Gastroesophageal sphincter (tissue), 4 donors: ENCODE measurements around the gene RFPL3. TPM values are rescaled to one million over a fixed set of nuclear protein-coding genes. Genes with fewer than 3 reads are reported as not detected.
"Not testable (repeated sequence)": the region's sequence is repeated elsewhere in the genome, so short reads cannot be mapped to it uniquely, and the experiment has no call there.

Experiments used
- ATAC-seq: fragments of 150-250 bp; one replicate; pipeline ENCODE4 v1.9.1; 2016; ENCODE audit warnings: mild to moderate bottlenecking, moderate library complexity
- H3K27ac ChIP-seq, 4 donors: fragments of 200-600 bp; sonication (generic) in 3 of 4; 1 replicate in 3 of 4; 2 replicates in 1 of 4; pipeline ENCODE4 v1.5.1; 2016 to 2019
- H3K27me3 ChIP-seq: fragments of 200-600 bp; sonication (generic); one replicate; pipeline ENCODE4 v1.5.1; 2019
- H3K36me3 ChIP-seq, 2 donors: fragments of 200-600 bp; sonication (generic); one replicate each; pipeline ENCODE4 v1.5.1; 2019; ENCODE audit warnings: control low read depth in 1 of 2
- H3K4me1 ChIP-seq, 3 donors: fragments of 200-600 bp; sonication (generic); 1 replicate in 2 of 3; 2 replicates in 1 of 3; pipeline ENCODE4 v1.5.1; 2016 to 2019; ENCODE audit warnings: control low read depth in 2 of 3
- H3K4me3 ChIP-seq, 2 donors: fragments of 200-600 bp; sonication (generic); one replicate each; pipeline ENCODE4 v1.5.1; 2019; ENCODE audit warnings: mild to moderate bottlenecking in 1 of 2, moderate library complexity in 1 of 2
- H3K9me3 ChIP-seq, 3 donors: fragments of 200-600 bp; sonication (generic); one replicate each; pipeline ENCODE4 v1.5.1; 2017 to 2019; ENCODE audit warnings: control low read depth in 2 of 3
- EP300 ChIP-seq: sonication (generic); formaldehyde crosslinking; IDR thresholded peaks from one replicate; pipeline ENCODE4 v1.6.1; 2017; ENCODE audit warnings: antibody characterized with exemption, mild to moderate bottlenecking
- POLR2A ChIP-seq, 2 donors: fragments of 450-650 bp; IDR thresholded peaks; one replicate each; pipeline ENCODE4 v1.6.1; 2017; ENCODE audit warnings: antibody characterized with exemption in 2 of 2, mild to moderate bottlenecking in 2 of 2, moderate library complexity in 1 of 2
- POLR2AphosphoS5 ChIP-seq: sonication (generic); formaldehyde crosslinking; IDR thresholded peaks from one replicate; pipeline ENCODE4 v1.6.1; 2017; ENCODE audit warnings: antibody characterized with exemption
- WGBS, 2 donors: methylation state at CpG; one replicate each; pipeline ENCODE4 v1.1.5; 2018; ENCODE audit warnings: low coverage in 1 of 2; 5-methylcytosine and 5-hydroxymethylcytosine counted together
- total RNA-seq, 4 donors: library from RNA; depleted of rRNA; stranded (reverse); fragments of >200 nt; gene quantifications; one replicate each; pipeline ENCODE4 v1.1.0, GENCODE V29; 2016
- TF ChIP-seq, protein P1 (sequence below), 4 experiments: fragments of 200-600 bp in 2 of 4; fragments of 450-650 bp in 2 of 4; sonication (generic) in 1 of 4; IDR thresholded peaks; one replicate each; pipeline ENCODE4 v1.5.1; 2017 to 2019; ENCODE audit warnings: antibody characterized with exemption in 4 of 4, mild to moderate bottlenecking in 2 of 4, moderate library complexity in 2 of 4

The RFPL3 gene
- total RNA-seq, 4 donors from 2014 or later = not detected

GRCh38 chr22:32336121-32336603 lies 21.5 kb upstream of the RFPL3 start:
- 52 to 57% methylated on average over 4 to 11 of the region's 13 CpGs for WGBS, 2 donors
- no peak for ATAC-seq
- H3K27me3 ChIP-seq = peaks cover 57% of the 10 kb centered on the region
- no peaks in the 10 kb centered on the region for H3K9me3 ChIP-seq
- TF ChIP-seq POLR2A (IDR thresholded peaks at IDR 0.05) (no peak), POLR2AphosphoS5 (no peak), EP300 (no peak)
- TF ChIP-seq, protein P1, sequence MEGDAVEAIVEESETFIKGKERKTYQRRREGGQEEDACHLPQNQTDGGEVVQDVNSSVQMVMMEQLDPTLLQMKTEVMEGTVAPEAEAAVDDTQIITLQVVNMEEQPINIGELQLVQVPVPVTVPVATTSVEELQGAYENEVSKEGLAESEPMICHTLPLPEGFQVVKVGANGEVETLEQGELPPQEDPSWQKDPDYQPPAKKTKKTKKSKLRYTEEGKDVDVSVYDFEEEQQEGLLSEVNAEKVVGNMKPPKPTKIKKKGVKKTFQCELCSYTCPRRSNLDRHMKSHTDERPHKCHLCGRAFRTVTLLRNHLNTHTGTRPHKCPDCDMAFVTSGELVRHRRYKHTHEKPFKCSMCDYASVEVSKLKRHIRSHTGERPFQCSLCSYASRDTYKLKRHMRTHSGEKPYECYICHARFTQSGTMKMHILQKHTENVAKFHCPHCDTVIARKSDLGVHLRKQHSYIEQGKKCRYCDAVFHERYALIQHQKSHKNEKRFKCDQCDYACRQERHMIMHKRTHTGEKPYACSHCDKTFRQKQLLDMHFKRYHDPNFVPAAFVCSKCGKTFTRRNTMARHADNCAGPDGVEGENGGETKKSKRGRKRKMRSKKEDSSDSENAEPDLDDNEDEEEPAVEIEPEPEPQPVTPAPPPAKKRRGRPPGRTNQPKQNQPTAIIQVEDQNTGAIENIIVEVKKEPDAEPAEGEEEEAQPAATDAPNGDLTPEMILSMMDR (IDR thresholded peaks at IDR 0.05) = no peak
- no peak overlapping the region for H3K27ac ChIP-seq
- no peak overlapping the region for H3K4me3 ChIP-seq
- no peaks in the 10 kb centered on the region for H3K36me3 ChIP-seq
- peaks cover 0 to 11% (median 0%) of the 10 kb centered on the region in 3 donors for H3K4me1 ChIP-seq

- H3K36me3 ChIP-seq = no peaks in the 10 kb centered on the region
- no peak overlapping the region for H3K4me3 ChIP-seq
- H3K4me1 ChIP-seq = peaks cover 0 to 11% (median 0%) of the 10 kb centered on the region in 3 donors
- 48 to 51% methylated on average over 7 to 8 of the region's 10 CpGs for WGBS, 2 donors
- no peak overlapping the region for H3K27ac ChIP-seq
- TF ChIP-seq POLR2AphosphoS5 = no peak
- TF ChIP-seq, protein P1 (IDR thresholded peaks at IDR 0.05) = no peak
- no peak for TF ChIP-seq POLR2A (IDR thresholded peaks at IDR 0.05)
- no peak for TF ChIP-seq EP300
- peaks cover 56% of the 10 kb centered on the region for H3K27me3 ChIP-seq
- ATAC-seq = no peak
- H3K9me3 ChIP-seq = no peaks in the 10 kb centered on the region
Measured at GRCh38 chr22:32336771-32337424, 20.8 kb upstream of the RFPL3 start.

GRCh38 chr22:32337425-32337824 lies 20.2 kb upstream of the RFPL3 start:
- not testable (repeated sequence) for H3K4me3 ChIP-seq, H3K9me3 ChIP-seq, ATAC-seq, H3K27ac ChIP-seq, H3K36me3 ChIP-seq
- 60 to 70% methylated on average over 5 to 6 of the region's 6 CpGs for WGBS, 2 donors
- peaks cover 50% of the 10 kb centered on the region for H3K27me3 ChIP-seq
- peaks cover 0 to 11% (median 0%) of the 10 kb centered on the region in 3 donors for H3K4me1 ChIP-seq

DNA sequence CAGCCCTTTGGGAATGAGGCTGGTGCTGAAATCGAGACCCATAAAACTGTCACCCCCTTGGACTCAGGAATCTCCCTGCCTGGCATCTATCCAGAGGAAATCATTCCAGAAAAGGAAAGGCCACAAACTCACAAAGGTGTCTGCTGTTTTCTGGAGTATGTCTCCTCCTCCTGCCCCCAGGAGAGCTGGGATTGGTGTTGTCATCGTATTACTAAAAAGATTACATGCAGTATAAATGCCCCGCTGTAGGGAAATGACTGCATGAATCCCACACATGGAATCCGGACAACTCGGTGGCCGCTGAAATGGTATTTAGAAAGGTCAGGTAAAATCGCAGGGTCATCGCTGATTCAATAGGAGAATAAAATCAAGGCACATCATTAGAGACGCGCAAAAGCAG lies 18.9 kb upstream of the RFPL3 start:
- ATAC-seq = no peak
- no peaks in the 10 kb centered on the region for H3K36me3 ChIP-seq
- no peak overlapping the region for H3K27ac ChIP-seq
- 81 to 93% methylated on average over 7 to 10 of the region's 10 CpGs for WGBS, 2 donors
- H3K4me1 ChIP-seq = peaks cover 0 to 11% (median 0%) of the 10 kb centered on the region in 3 donors
- no peaks in the 10 kb centered on the region for H3K9me3 ChIP-seq
- H3K27me3 ChIP-seq = peaks cover 37% of the 10 kb centered on the region
- TF ChIP-seq EP300 = no peak
- TF ChIP-seq POLR2AphosphoS5 = no peak
- TF ChIP-seq, protein P1 (IDR thresholded peaks at IDR 0.05) = no peak
- TF ChIP-seq POLR2A (IDR thresholded peaks at IDR 0.05) = no peak
- no peak overlapping the region for H3K4me3 ChIP-seq

GRCh38 chr22:32339190-32340012 lies 18.3 kb upstream of the RFPL3 start:
- H3K4me1 ChIP-seq = peaks cover 0 to 11% (median 0%) of the 10 kb centered on the region in 3 donors
- H3K27me3 ChIP-seq = peaks cover 32% of the 10 kb centered on the region
- H3K9me3 ChIP-seq = no peaks in the 10 kb centered on the region
- TF ChIP-seq, protein P1 (IDR thresholded peaks at IDR 0.05) = no peak
- TF ChIP-seq POLR2AphosphoS5 (no peak), EP300 (no peak), POLR2A (IDR thresholded peaks at IDR 0.05) (no peak)
- H3K4me3 ChIP-seq = no peak overlapping the region
- 86 to 92% methylated on average over 11 to 17 of the region's 23 CpGs for WGBS, 2 donors
- ATAC-seq = no peak
- H3K27ac ChIP-seq = no peak overlapping the region
- no peaks in the 10 kb centered on the region for H3K36me3 ChIP-seq
